Duodenal mucosa (tissue), 2 donors: ENCODE results near the gene SIL1.
A peak's percentile ranks its signal among the peaks of the same experiment; 100 is the strongest.

Experiments used
- H3K27ac ChIP-seq: one replicate; pipeline ENCODE4 v1.7.0; 2013; ENCODE audit warnings: low read depth, low read length
- H3K27me3 ChIP-seq, 2 donors: one replicate each; pipeline ENCODE4 v1.7.0; 2013; ENCODE audit warnings: low read length in 2 of 2, control low read depth in 1 of 2; ENCODE audit not compliant: insufficient read depth in 2 of 2, control insufficient read depth in 1 of 2
- H3K36me3 ChIP-seq, 2 donors: one replicate each; pipeline ENCODE4 v1.7.0; 2013; ENCODE audit warnings: low read length in 2 of 2, control low read depth in 1 of 2; ENCODE audit not compliant: insufficient read depth in 2 of 2, control insufficient read depth in 1 of 2
- H3K4me1 ChIP-seq, 2 donors: one replicate each; pipeline ENCODE4 v1.7.0; 2013; ENCODE audit warnings: low read length in 2 of 2, control low read depth in 1 of 2; ENCODE audit not compliant: insufficient read depth in 2 of 2, control insufficient read depth in 1 of 2
- H3K4me3 ChIP-seq, 2 donors: one replicate each; pipeline ENCODE4 v1.7.0; 2013; ENCODE audit warnings: low read length in 2 of 2, low read depth in 1 of 2
- H3K9ac ChIP-seq, 2 donors: one replicate each; pipeline ENCODE4 v1.7.0; 2013; ENCODE audit warnings: low read length in 2 of 2, low read depth in 1 of 2
- H3K9me3 ChIP-seq, 2 donors: one replicate each; pipeline ENCODE4 v1.7.0; 2013; ENCODE audit warnings: low read length in 2 of 2, control low read depth in 1 of 2; ENCODE audit not compliant: control insufficient read depth in 1 of 2

Gene SIL1

GRCh38 chr5:138932171-138932810 is 265.9 kb downstream of the SIL1 start:
- Histone ChIP-seq H3K27me3 (no peaks in the 10 kb centered on the region), H3K4me3 (no peak overlapping the region), H3K36me3 (peaks cover 51 to 79% of the 10 kb centered on the region in 2 donors), H3K9ac (no peak overlapping the region), H3K9me3 (no peaks in the 10 kb centered on the region), H3K27ac (no peak overlapping the region), H3K4me1 (peaks cover 6 to 12% of the 10 kb centered on the region in 2 donors)

- H3K9ac ChIP-seq = no peak overlapping the region
- no peak overlapping the region for H3K27ac ChIP-seq
These were observed 267.6 kb downstream of the SIL1 start for GRCh38 chr5:138930371-138931097.

DNA sequence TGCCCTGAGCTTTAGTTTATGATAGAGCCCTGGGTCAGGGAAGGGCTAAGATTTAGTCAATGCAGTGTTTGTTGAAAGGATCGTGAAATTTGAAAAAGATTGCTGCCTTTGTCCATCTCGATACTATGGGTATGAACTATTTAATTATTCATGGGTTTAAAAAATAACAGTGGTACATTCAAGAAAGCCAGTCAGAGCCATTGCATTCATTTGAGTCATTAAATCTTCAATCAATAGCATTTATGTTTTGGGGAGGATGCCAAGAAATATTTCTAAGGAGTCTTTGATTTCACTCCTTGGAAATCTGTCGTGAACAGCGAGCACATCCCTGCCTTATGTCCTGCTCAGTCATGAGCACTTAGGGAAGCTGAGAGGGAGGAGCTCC is 268.6 kb downstream of the SIL1 start:
- Histone ChIP-seq H3K27ac (no peak overlapping the region), H3K9me3 (no peaks in the 10 kb centered on the region), H3K4me1 (peaks cover 16 to 17% of the 10 kb centered on the region in 2 donors), H3K9ac (no peak overlapping the region), H3K27me3 (no peaks in the 10 kb centered on the region), H3K4me3 (no peak overlapping the region), H3K36me3 (peaks cover 58 to 86% of the 10 kb centered on the region in 2 donors)

More at GRCh38 chr5:138930371-138931097, 267.6 kb downstream of the SIL1 start:
- no peaks in the 10 kb centered on the region for H3K9me3 ChIP-seq
- no peak overlapping the region for H3K4me3 ChIP-seq
- peaks cover 16 to 17% of the 10 kb centered on the region in 2 donors for H3K4me1 ChIP-seq
- H3K36me3 ChIP-seq = peaks cover 55 to 86% of the 10 kb centered on the region in 2 donors
- no peaks in the 10 kb centered on the region for H3K27me3 ChIP-seq

GRCh38 chr5:138927979-138928378 is 270.2 kb downstream of the SIL1 start:
- Histone ChIP-seq H3K27me3 (no peaks in the 10 kb centered on the region), H3K36me3 (peaks cover 53 to 77% of the 10 kb centered on the region in 2 donors), H3K9ac (no peak overlapping the region), H3K4me3 (peak overlapping the region in 1 of 2 donors; percentile 12), H3K4me1 (peaks cover 16 to 17% of the 10 kb centered on the region in 2 donors), H3K9me3 (no peaks in the 10 kb centered on the region), H3K27ac (no peak overlapping the region)

DNA sequence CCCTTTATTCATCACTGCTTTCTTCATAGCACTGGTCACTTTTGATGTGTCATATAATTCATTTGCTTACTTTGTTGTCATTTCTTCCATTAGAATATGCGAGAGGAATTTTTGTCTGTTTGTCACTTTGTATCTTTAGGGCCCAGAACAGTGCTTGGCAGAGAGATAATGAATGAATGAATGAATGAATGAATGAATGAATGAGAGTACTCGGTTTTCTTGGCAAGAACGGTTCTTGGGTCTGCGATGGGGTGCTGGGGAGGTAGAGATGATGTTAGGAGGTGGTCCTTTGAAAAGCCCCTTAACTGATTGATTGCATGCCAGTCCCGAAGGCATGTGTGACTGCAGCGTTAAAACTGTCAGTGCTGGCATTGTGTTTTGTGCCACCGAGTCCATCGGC is 270.6 kb downstream of the SIL1 start:
- no peak overlapping the region for H3K9ac ChIP-seq

GRCh38 chr5:138926688-138927448 is 271.3 kb downstream of the SIL1 start:
- Histone ChIP-seq H3K36me3 (peaks cover 43 to 69% of the 10 kb centered on the region in 2 donors), H3K9ac (peak overlapping the region in 1 of 2 donors; percentile 17), H3K27me3 (no peaks in the 10 kb centered on the region), H3K4me3 (no peak overlapping the region), H3K27ac (no peak overlapping the region), H3K4me1 (peaks cover 16 to 17% of the 10 kb centered on the region in 2 donors), H3K9me3 (no peaks in the 10 kb centered on the region)

More for the DNA sequence above, 270.6 kb downstream of the SIL1 start:
- Histone ChIP-seq H3K27ac (no peak overlapping the region), H3K27me3 (no peaks in the 10 kb centered on the region), H3K36me3 (peaks cover 50 to 72% of the 10 kb centered on the region in 2 donors), H3K9me3 (no peaks in the 10 kb centered on the region), H3K4me3 (peak overlapping the region in 1 of 2 donors; percentile 12), H3K4me1 (peaks cover 16 to 17% of the 10 kb centered on the region in 2 donors)

- Histone ChIP-seq H3K27ac (no peak overlapping the region), H3K9me3 (no peaks in the 10 kb centered on the region), H3K4me1 (peaks cover 16 to 17% of the 10 kb centered on the region in 2 donors), H3K4me3 (no peak overlapping the region), H3K27me3 (no peaks in the 10 kb centered on the region), H3K9ac (no peak overlapping the region), H3K36me3 (peaks cover 37 to 63% of the 10 kb centered on the region in 2 donors)
These were observed 271.9 kb downstream of the SIL1 start for GRCh38 chr5:138926257-138926656.

- H3K27ac ChIP-seq = no peak overlapping the region
- no peak overlapping the region for H3K9ac ChIP-seq
- H3K4me3 ChIP-seq = no peak overlapping the region
- H3K36me3 ChIP-seq = peaks cover 31 to 56% of the 10 kb centered on the region in 2 donors
- H3K9me3 ChIP-seq = no peaks in the 10 kb centered on the region
- H3K4me1 ChIP-seq = peaks cover 16 to 17% of the 10 kb centered on the region in 2 donors
- H3K27me3 ChIP-seq = no peaks in the 10 kb centered on the region
These were observed 273.0 kb downstream of the SIL1 start for GRCh38 chr5:138925090-138925635.

DNA sequence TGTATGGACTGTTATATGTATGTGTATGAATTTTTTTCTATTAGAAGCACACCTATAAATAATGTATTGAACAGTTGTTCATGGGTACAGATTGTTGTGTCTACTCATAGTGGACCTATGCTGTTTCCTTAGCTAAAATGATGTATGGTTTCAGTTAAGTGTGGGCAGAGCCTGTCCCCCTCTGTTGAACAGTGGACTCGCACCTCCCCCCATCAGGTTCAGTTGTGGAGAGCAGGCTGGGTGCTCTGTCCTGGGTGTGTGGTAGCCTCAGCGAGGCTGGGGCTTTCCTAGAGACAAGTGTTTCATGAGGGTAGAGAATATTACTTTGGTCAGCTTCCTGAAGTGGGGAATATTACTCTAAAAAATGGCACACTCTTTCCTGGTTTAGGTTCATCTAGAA is 275.7 kb downstream of the SIL1 start:
- H3K27me3 ChIP-seq = no peaks in the 10 kb centered on the region
- peaks cover 27 to 54% of the 10 kb centered on the region in 2 donors for H3K36me3 ChIP-seq
- no peaks in the 10 kb centered on the region for H3K9me3 ChIP-seq
- H3K9ac ChIP-seq = no peak overlapping the region
- H3K27ac ChIP-seq = no peak overlapping the region
- H3K4me3 ChIP-seq = no peak overlapping the region
- peaks cover 8 to 12% of the 10 kb centered on the region in 2 donors for H3K4me1 ChIP-seq
